Measurements from ENCODE around the gene CADM2.

The CADM2 gene

DNA sequence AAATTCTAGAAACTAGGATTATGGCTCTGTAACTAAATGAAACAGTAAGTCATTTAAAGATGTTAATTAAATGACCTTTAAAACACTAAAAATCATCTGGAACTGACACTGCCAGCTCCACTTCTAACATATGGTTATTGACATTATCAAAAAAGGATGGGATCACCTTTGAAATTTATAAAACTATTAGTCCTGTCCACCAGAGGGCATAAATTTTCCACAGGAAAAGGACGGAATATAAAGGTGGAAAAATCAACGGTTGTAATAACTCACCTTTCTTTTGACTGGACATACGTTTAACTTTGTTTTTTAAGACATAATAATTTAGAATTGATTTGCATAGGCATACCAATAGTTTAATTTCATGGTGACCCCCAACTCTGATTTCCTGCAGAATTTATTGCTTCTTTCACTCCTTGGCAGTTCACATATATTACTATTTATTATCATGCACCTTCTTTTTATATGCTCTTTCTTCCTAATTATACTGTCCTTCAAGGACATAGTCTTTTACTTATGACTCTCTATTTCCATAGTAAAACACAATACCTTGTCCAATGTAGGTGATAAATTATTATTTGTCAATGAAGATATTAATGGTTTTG, 345.7 kb downstream of the CADM2 start:
- H3K27ac ChIP-seq, result no peak overlapping the region
- TF ChIP-seq, protein P1, sequence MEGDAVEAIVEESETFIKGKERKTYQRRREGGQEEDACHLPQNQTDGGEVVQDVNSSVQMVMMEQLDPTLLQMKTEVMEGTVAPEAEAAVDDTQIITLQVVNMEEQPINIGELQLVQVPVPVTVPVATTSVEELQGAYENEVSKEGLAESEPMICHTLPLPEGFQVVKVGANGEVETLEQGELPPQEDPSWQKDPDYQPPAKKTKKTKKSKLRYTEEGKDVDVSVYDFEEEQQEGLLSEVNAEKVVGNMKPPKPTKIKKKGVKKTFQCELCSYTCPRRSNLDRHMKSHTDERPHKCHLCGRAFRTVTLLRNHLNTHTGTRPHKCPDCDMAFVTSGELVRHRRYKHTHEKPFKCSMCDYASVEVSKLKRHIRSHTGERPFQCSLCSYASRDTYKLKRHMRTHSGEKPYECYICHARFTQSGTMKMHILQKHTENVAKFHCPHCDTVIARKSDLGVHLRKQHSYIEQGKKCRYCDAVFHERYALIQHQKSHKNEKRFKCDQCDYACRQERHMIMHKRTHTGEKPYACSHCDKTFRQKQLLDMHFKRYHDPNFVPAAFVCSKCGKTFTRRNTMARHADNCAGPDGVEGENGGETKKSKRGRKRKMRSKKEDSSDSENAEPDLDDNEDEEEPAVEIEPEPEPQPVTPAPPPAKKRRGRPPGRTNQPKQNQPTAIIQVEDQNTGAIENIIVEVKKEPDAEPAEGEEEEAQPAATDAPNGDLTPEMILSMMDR (IDR thresholded peaks at IDR 0.05), result peak; percentile 54
- TF ChIP-seq ZFX (IDR thresholded peaks at IDR 0.05; ENCODE audit: borderline replicate concordance), result no peak

- TF ChIP-seq, protein P1 (IDR thresholded peaks at IDR 0.05), result no peak
- no peak for TF ChIP-seq ZFX (IDR thresholded peaks at IDR 0.05; ENCODE audit: borderline replicate concordance)
- H3K27ac ChIP-seq, result no peak overlapping the region
Observed at GRCh38 chr3:85312331-85312730, 353.5 kb downstream of the CADM2 start.

GRCh38 chr3:85313380-85313779, 354.6 kb downstream of the CADM2 start:
- TF ChIP-seq, protein P1 (IDR thresholded peaks at IDR 0.05), result no peak
- TF ChIP-seq ZFX (IDR thresholded peaks at IDR 0.05; ENCODE audit: borderline replicate concordance), result no peak
- no peak overlapping the region for H3K27ac ChIP-seq

GRCh38 chr3:85316252-85316651, 357.5 kb downstream of the CADM2 start:
- H3K27ac ChIP-seq, result no peak overlapping the region
- TF ChIP-seq, protein P1 (IDR thresholded peaks at IDR 0.05), result no peak
- no peak for TF ChIP-seq ZFX (IDR thresholded peaks at IDR 0.05; ENCODE audit: borderline replicate concordance)

GRCh38 chr3:85321892-85322291, 363.1 kb downstream of the CADM2 start:
- no peak for TF ChIP-seq ZFX (IDR thresholded peaks at IDR 0.05; ENCODE audit: borderline replicate concordance)
- TF ChIP-seq, protein P1 (IDR thresholded peaks at IDR 0.05), result no peak

GRCh38 chr3:85330071-85330470, 371.3 kb downstream of the CADM2 start:
- no peak overlapping the region for H3K27ac ChIP-seq
- TF ChIP-seq, protein P1 (IDR thresholded peaks at IDR 0.05), result no peak

More at GRCh38 chr3:85321892-85322291, 363.1 kb downstream of the CADM2 start:
- H3K27ac ChIP-seq, result no peak overlapping the region

DNA sequence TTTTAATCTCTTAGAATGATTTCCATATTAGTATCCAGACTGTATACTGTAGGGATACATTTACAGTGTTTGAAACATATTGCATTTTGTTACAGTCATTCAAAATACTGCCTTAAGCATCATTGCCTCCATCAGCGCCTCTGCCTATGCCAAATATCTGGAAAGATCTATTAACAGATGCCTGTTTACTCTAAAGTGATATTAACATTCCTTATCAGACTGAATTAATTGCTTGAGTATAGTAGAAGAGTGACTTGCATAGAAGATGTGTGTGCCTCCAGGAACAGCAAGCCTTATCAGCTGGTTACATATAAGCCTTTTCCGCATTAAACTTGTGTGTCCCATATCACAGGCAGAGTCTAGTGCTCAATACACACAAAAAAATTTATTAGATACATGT, 379.1 kb downstream of the CADM2 start:
- TF ChIP-seq, protein P1 (IDR thresholded peaks at IDR 0.05), result no peak
- no peak for TF ChIP-seq ZFX (IDR thresholded peaks at IDR 0.05; ENCODE audit: borderline replicate concordance)
- peak overlapping the region; percentile 38 for H3K27ac ChIP-seq
